HUDEP-2 (cell line): Measurements from ENCODE around the gene ZDHHC4.

Experiments
- DNase-seq, 76 experiments: peaks; one replicate each; lab custom pipeline; 2025; ENCODE audit not compliant: unreplicated experiment in 76 of 76; lab: John Stamatoyannopoulos, UW

The ZDHHC4 gene

GRCh38 chr7:6577369-6578113, at the start of gene ZDHHC4:
Gene ZDHHC4 (plus strand): TSS chr7:6577454. CDS start chr7:6580562, 3,108 bp downstream.
- peak in 75 of 76 experiments; percentile 14 to 95 (median 81) for DNase-seq

GRCh38 chr7:6528401-6529130, 48.7 kb upstream of the ZDHHC4 start:
- no peak for DNase-seq

GRCh38 chr7:6529643-6530042, 47.6 kb upstream of the ZDHHC4 start:
- no peak for DNase-seq

GRCh38 chr7:6530626-6531491, 46.4 kb upstream of the ZDHHC4 start:
- DNase-seq = peak in 4 of 76 experiments; percentile 3 to 12 (median 9)

- DNase-seq = no peak
Measured at GRCh38 chr7:6531492-6532279, 45.6 kb upstream of the ZDHHC4 start.

- no peak for DNase-seq
Measured at GRCh38 chr7:6532516-6532915, 44.7 kb upstream of the ZDHHC4 start.

GRCh38 chr7:6533893-6534495, 43.3 kb upstream of the ZDHHC4 start:
- no peak for DNase-seq

- no peak for DNase-seq
Measured at GRCh38 chr7:6536262-6537260, 40.7 kb upstream of the ZDHHC4 start.

- DNase-seq = no peak
Measured at GRCh38 chr7:6542368-6542767, 34.9 kb upstream of the ZDHHC4 start.

- DNase-seq = no peak
Measured at GRCh38 chr7:6545398-6546126, 31.7 kb upstream of the ZDHHC4 start.

GRCh38 chr7:6546498-6547251, 30.6 kb upstream of the ZDHHC4 start:
- DNase-seq = no peak

- no peak for DNase-seq
Measured at GRCh38 chr7:6547400-6547799, 29.9 kb upstream of the ZDHHC4 start.

- no peak for DNase-seq
Measured at GRCh38 chr7:6551016-6551511, 26.2 kb upstream of the ZDHHC4 start, which contains the start of gene GRID2IP. Gene GRID2IP (minus strand): TSS chr7:6551461. CDS start chr7:6551436, 25 bp downstream.

GRCh38 chr7:6553448-6554044, 23.7 kb upstream of the ZDHHC4 start:
- DNase-seq = no peak

GRCh38 chr7:6554848-6555247, 22.4 kb upstream of the ZDHHC4 start:
- no peak for DNase-seq

- DNase-seq = no peak
Measured at GRCh38 chr7:6556196-6556595, 21.1 kb upstream of the ZDHHC4 start.

GRCh38 chr7:6558837-6559236, 18.4 kb upstream of the ZDHHC4 start:
- DNase-seq = peak in 40 of 76 experiments; percentile 1 to 65 (median 26)
